ENCODE data around the gene XXYLT1. TPM values are rescaled to one million over a fixed set of nuclear protein-coding genes. Genes with fewer than 3 reads are reported as not detected.

The XXYLT1 gene
- total RNA-seq, 4 donors from 2014 or later, result 6.0 to 16.1 (median 9.6) TPM

GRCh38 chr3:195023989-195024388, 247.0 kb downstream of the XXYLT1 start:
- no peak for ATAC-seq (ENCODE audit: low FRiP score)
- no peak for DNase-seq (ENCODE audit: low spot score)
- TF ChIP-seq, protein P1, sequence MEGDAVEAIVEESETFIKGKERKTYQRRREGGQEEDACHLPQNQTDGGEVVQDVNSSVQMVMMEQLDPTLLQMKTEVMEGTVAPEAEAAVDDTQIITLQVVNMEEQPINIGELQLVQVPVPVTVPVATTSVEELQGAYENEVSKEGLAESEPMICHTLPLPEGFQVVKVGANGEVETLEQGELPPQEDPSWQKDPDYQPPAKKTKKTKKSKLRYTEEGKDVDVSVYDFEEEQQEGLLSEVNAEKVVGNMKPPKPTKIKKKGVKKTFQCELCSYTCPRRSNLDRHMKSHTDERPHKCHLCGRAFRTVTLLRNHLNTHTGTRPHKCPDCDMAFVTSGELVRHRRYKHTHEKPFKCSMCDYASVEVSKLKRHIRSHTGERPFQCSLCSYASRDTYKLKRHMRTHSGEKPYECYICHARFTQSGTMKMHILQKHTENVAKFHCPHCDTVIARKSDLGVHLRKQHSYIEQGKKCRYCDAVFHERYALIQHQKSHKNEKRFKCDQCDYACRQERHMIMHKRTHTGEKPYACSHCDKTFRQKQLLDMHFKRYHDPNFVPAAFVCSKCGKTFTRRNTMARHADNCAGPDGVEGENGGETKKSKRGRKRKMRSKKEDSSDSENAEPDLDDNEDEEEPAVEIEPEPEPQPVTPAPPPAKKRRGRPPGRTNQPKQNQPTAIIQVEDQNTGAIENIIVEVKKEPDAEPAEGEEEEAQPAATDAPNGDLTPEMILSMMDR (IDR thresholded peaks at IDR 0.05), result no peak

GRCh38 chr3:195023576-195023975, 247.4 kb downstream of the XXYLT1 start:
- no peak for ATAC-seq (ENCODE audit: low FRiP score)
- TF ChIP-seq, protein P1 (IDR thresholded peaks at IDR 0.05), result no peak
- no peak for DNase-seq (ENCODE audit: low spot score)

DNA sequence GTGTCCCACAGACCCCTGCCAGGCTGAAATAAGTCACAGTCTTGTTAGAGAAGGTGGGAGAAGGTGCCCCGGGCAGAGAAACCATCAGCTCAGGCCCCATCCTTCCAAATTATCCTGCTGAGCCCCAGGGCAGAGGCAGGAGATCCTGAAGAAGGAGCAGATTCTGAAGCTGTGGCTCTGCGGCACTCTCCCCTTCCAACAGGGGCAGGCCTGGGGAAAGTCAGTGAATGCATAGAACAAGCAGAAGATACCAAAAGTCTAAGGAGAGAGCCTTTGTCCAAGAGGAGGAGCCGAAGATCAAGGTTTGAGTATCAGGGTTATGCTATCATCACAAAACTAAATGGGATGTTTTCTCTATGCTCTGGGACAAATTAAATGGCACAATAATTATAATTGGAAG, 249.3 kb downstream of the XXYLT1 start:
- ATAC-seq (ENCODE audit: low FRiP score) (no peak), DNase-seq (ENCODE audit: low spot score) (no peak)
- TF ChIP-seq, protein P1 (IDR thresholded peaks at IDR 0.05), result no peak

GRCh38 chr3:195020921-195021320, 250.0 kb downstream of the XXYLT1 start:
- DNase-seq (ENCODE audit: low spot score) (no peak), ATAC-seq (ENCODE audit: low FRiP score) (peak; percentile 37)
- TF ChIP-seq, protein P1 (IDR thresholded peaks at IDR 0.05), result no peak

DNA sequence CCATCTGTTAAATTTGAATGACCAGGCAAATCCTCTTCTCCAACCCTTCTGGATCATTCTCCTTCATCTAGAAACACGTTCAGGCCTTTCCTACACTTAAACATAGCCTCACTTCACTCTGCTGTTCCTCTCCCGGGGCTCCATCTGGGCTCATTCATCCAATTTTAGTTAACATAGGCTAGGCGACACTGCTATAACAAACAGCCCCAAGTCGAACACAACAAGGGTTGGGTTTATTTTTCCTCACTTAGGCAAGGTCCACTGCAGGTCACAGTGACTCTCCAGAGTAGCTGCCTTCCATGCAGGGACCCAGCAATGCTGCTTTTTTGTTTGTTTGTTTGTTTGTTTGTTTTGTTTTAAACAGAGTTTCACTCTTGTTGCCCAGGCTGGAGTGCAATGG, 250.8 kb downstream of the XXYLT1 start:
- TF ChIP-seq, protein P1 (IDR thresholded peaks at IDR 0.05), result no peak
- DNase-seq (ENCODE audit: low spot score) (no peak), ATAC-seq (ENCODE audit: low FRiP score) (peak; percentile 23)

DNA sequence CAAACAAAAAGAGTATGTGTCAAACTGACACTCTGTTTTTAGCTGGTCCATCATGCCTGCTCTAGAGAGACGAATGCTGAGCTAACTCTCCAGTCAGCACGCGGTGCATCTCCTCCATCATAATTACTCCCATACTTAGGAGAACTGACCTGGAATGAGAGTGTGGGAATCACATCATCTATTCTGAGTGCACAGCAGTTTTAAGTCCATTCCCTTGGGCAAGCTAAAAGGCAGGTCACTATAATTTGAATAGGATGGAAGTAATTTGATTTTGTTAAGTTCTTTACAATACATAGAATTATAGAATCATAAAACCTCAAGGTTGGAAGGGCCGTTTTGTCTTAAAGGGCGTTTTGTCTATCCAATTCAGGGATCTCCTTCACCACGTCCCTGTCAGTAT, 251.6 kb downstream of the XXYLT1 start:
- ATAC-seq (ENCODE audit: low FRiP score) (no peak), DNase-seq (ENCODE audit: low spot score) (no peak)
- TF ChIP-seq, protein P1 (IDR thresholded peaks at IDR 0.05), result no peak

Small RNA genes lying within 50 kb of the gene (small RNA-seq; reads per million reads assigned to genes)
- gene MIR3137 (not detected), gene RN7SL36P (not detected), gene RNU6-25P (not detected)

Other genes starting within 250 kb of the XXYLT1 start
- 10 to 100 TPM; 41.6 to 76.1 (median 44.5) TPM for gene ACAP2, start 171.9 kb upstream of the XXYLT1 start, total RNA-seq